Stimulated activated CD8-positive, alpha-beta memory T cell treated with anti-CD3 and anti-CD28 coated beads, Interleukin-15, amount 100 ng/mL, for 4 hours (primary cell): ENCODE results near the gene TNNC2.
A peak's percentile ranks its signal among the peaks of the same experiment; 100 is the strongest.
"Not testable (repeated sequence)": the region's sequence is repeated elsewhere in the genome, so short reads cannot be mapped to it uniquely, and the experiment has no call there.

Experiments
- DNase-seq, 2 donors: peaks; one replicate each; pipeline ENCODE4 v3.0.0-alpha.2; 2020; ENCODE audit warnings: low read depth in 2 of 2

TNNC2 gene

GRCh38 chr20:45827030-45827652 is at the start of gene TNNC2:
Gene TNNC2, minus strand, starts transcription at chr20:45827312. Its CDS starts 64 bp downstream, at chr20:45827248.
- DNase-seq: no peak

DNA sequence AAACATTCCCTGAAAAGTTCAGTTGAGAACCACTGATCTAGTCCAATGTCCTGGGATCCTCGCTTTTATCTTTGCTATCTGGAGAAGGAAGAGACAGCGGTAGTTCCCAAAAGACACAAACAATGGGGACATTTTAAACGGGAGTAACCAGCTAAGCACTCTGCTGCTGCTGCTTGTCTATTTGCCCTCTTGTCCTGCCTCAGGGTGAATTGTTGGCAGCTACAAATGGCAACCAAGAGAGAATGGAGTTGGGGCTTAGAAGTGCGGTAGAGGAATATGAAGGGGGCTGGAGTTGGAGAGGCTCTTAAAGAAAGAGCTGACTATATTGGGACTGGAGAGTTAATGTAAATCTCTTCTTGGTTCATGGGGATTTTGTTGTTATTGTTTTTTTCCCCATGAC is 47.5 kb upstream of the TNNC2 start:
- DNase-seq: no peak

GRCh38 chr20:45874104-45874481 is 47.0 kb upstream of the TNNC2 start:
- DNase-seq: not testable (repeated sequence)

- no peak for DNase-seq
These were observed 46.4 kb upstream of the TNNC2 start for GRCh38 chr20:45873409-45874103.

DNA sequence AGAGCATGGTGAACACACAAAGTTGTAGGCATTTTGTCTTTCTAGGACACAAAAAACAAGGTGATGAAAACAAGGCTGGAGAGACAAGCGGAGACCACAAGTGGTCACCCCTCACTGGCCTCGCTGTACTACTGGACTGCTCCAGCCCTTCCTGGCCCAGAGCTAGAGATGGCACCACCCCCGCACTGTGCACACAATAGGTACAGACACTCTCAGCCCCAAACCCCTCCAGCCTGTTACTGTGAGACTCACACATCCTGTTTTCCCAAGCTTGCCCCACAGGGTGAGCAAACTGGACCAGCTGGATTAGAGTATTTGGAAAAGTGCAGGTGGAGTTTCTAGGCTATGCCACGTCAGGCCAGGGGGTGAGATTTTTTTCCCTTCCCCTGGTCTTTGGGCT is 45.5 kb upstream of the TNNC2 start:
- DNase-seq: no peak

GRCh38 chr20:45867819-45868176 is 40.7 kb upstream of the TNNC2 start:
- DNase-seq: no peak

GRCh38 chr20:45867136-45867818 is 40.2 kb upstream of the TNNC2 start:
- no peak for DNase-seq

DNA sequence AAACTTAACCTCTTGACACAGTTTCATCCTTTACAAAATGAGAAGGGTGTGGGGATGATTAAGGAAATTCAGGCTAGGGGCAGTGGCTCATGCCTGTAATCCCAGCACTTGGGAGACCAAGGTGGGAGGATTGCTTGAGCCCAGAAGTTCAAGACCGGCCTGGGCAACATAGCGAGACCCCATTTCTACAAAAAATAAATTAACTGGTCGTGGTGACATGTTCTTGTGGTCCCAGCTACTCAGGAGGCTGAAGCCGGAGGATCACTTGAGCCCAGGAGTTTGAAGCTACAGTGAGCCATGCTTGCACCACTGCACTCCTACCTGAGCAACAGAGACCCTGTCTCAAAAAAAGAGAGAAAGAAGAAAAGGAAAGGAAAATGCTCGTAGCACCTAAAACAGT is 39.3 kb upstream of the TNNC2 start:
- DNase-seq: no peak

DNA sequence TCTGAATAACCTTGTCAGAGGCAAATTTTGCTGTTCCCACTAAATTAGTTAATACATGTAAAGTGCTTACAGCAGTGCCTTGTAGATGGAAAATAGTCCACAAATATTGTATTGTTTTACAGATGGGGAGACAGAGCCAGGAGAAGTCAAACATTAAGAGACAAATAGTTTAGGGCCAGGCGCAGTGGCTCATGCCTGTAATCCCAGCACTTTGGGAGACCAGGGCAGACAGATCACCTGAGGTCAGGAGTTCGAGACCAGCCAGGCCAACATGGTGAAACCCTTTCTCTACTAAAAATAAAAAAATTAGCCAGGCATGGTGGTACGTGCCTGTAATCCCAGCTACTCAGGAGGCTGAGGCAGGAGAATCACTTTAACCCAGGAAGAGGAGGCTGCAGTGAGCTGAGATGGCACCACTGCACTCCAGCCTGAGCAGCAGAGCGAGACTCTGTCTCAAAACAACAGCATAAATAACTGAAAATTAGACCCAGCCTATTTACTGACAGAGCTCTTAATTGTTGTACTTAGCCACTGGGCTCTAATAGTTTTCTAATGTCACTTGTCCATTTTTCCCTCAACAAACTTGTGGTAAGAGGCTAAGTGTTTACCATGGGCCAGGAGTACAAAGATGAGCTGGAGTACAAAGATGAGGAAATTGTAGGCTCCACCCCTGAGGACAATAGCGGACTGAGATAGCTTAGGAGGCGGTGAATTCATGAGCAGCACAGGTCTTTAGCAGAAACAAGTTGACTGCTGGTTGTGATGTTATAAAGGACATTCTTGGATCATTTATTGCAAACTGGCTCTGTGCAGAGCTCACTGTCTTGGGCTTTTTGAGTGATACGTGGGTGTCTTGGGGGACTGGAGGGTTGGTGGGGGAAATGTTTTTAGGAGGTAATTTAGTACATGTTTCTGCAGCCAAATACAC is 36.7 kb upstream of the TNNC2 start:
- no peak for DNase-seq

- no peak for DNase-seq
These were observed 34.3 kb upstream of the TNNC2 start for GRCh38 chr20:45861221-45862075.

GRCh38 chr20:45860560-45861220 is 33.6 kb upstream of the TNNC2 start:
- DNase-seq: no peak

- DNase-seq: no peak
These were observed 32.8 kb upstream of the TNNC2 start for GRCh38 chr20:45859916-45860315.

DNA sequence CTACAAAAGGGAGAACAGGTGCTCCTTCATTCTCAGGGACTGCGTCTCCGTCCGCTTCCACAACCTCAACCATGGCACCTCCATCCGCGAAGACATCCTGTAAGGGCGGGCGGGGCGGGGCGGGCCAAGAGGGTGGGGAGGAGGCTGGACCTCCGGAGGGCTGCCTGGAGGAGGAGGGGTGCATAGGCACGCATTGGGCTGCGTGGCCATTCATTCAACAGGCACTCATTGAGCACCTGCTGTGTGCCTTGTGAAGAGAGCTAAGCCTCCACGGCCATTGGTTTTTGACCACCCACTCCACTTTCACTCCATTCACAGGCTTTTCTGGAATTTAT is 30.7 kb upstream of the TNNC2 start:
- no peak for DNase-seq

GRCh38 chr20:45857114-45857881 is 30.2 kb upstream of the TNNC2 start, which contains the start of the genes ACOT8 and ZSWIM3:
Gene ACOT8, minus strand, starts transcription at chr20:45857392. Its CDS starts 77 bp downstream, at chr20:45857315.
Gene ZSWIM3, plus strand, starts transcription at chr20:45857614. Its CDS starts 212 bp downstream, at chr20:45857826.
- peak; percentile 74 to 92 for DNase-seq

GRCh38 chr20:45853484-45853883 is 26.4 kb upstream of the TNNC2 start:
- DNase-seq: no peak

- DNase-seq: no peak
These were observed 25.2 kb upstream of the TNNC2 start for GRCh38 chr20:45852326-45852725.

DNA sequence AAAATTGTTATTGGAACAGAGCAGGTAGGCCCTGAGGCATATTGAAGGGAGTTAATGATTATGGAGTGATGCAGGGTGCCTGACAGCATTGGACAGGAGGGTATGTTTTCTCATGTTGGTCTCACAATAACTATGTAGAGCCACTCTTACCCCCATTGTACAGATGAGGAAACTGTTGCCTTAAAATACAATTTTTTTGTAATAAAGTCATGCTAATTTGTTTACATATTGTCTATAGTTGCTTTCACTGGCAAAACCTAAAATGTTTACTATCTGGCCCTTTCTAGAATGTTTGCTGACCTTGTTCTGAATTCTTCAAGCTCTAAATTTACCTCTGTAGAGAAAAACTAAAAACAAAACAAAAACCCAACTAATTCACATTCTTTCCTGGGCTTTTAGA is 24.4 kb upstream of the TNNC2 start:
- DNase-seq: no peak

DNA sequence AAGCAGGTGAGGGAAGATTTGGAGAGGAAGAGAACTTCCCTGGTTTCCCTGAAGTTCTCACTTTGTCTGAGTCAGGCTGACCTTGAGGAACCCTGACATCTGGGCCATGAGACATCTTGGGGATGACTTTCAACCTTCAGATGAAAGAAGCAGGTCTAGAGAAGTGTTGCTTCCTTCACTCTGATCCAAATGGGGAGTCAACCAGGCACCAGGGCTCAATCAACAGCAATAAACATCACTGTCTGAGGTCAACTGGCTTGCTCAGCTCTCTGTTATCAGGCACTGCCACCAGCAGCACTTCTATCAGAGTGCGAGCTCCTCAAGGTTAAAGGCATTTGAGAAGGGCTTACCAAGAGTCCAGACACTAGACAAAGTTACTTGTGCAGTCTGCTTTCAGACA is 23.8 kb upstream of the TNNC2 start:
- no peak for DNase-seq

DNA sequence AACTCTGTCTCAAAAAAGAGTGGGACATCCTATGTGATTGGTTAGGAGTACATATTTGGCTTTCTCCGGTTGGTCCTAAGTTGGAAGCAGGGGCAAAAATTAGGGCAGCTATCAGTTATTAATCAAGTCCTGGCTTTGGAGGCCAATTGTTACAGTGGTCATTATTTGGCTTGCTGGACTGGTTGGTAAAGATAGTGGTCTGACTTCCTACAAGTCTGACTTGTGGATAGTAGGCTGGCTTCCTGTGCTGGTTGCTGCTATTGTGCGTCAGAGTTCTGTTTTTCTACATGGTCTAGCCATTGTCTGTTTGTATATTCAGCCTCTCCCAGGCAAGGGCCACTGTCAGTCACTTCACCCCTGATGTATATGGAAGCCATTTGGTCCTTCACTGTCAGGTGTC is 23.1 kb upstream of the TNNC2 start:
- DNase-seq: no peak
